ENCODE measurements around the gene E2F2.
"Not testable (repeated sequence)": the region's sequence is repeated elsewhere in the genome, so short reads cannot be mapped to it uniquely, and the experiment has no call there.

Gene E2F2

GRCh38 chr1:23544444-23545389, 13.7 kb upstream of the E2F2 start:
- H3K36me3 ChIP-seq (ENCODE audit: low read depth), result no peaks in the 10 kb centered on the region
- DNase-seq (ENCODE audit: low spot score) (no peak), ATAC-seq (ENCODE audit: low read depth) (peak; percentile 74)
- H3K27ac ChIP-seq (ENCODE audit: poor library complexity, severe bottlenecking), result no peak overlapping the region
- no peaks in the 10 kb centered on the region for H3K27me3 ChIP-seq (ENCODE audit: insufficient read depth, poor library complexity, severe bottlenecking)
- H3K9me3 ChIP-seq (ENCODE audit: severe bottlenecking), result no peaks in the 10 kb centered on the region
- no peaks in the 10 kb centered on the region for H3K4me1 ChIP-seq (ENCODE audit: insufficient read depth, poor library complexity, severe bottlenecking)
- peak; percentile 91 for TF ChIP-seq CTCF (IDR thresholded peaks at IDR 0.05; ENCODE audit: poor library complexity, severe bottlenecking)
- H3K4me3 ChIP-seq (ENCODE audit: severe bottlenecking), result no peak overlapping the region

DNA sequence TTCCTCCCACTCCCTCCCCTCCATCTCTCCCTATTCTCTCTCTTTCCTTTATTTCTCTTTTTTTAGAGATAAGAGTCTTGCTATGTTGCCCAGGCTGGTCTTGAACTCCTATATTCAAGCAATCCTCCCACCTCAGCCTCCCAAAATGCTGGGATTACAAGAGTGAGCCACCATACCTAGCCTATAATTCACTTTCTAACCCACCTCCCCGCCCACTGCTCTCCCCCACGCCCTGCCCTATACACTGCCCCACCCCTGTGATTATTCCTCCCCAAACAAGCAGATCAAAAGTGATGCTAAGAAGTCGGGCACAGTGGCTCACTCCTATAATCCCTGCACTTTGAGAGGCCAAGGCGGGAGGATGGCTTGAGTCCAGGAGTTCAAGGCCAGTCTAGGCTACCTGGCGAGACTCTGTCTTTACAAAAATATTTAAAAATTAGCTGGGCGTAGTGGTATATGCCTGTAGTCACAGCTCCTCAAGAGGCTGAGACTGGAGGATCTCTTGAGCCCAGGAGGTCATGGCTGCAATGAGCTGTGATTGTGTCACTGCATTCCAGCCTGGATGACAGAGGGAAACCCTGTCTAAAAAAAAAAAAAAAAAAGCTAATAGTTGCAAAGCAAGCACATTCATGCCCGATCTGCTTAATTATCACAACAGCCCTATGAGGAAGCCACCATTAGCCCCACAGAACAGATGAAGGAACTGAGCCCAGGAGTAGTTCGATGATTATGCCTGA, 12.8 kb upstream of the E2F2 start:
- TF ChIP-seq CTCF (IDR thresholded peaks at IDR 0.05; ENCODE audit: poor library complexity, severe bottlenecking), result no peak
- Histone ChIP-seq H3K4me1 (ENCODE audit: insufficient read depth, poor library complexity, severe bottlenecking) (no peaks in the 10 kb centered on the region), H3K36me3 (ENCODE audit: low read depth) (no peaks in the 10 kb centered on the region), H3K27ac (ENCODE audit: poor library complexity, severe bottlenecking) (no peak overlapping the region), H3K27me3 (ENCODE audit: insufficient read depth, poor library complexity, severe bottlenecking) (no peaks in the 10 kb centered on the region), H3K4me3 (ENCODE audit: severe bottlenecking) (no peak overlapping the region), H3K9me3 (ENCODE audit: severe bottlenecking) (no peaks in the 10 kb centered on the region)
- ATAC-seq (ENCODE audit: low read depth) (no peak), DNase-seq (ENCODE audit: low spot score) (no peak)

- H3K27ac ChIP-seq (ENCODE audit: poor library complexity, severe bottlenecking); H3K36me3 ChIP-seq (ENCODE audit: low read depth); H3K4me3 ChIP-seq (ENCODE audit: severe bottlenecking); H3K4me1 ChIP-seq (ENCODE audit: insufficient read depth, poor library complexity, severe bottlenecking); H3K9me3 ChIP-seq (ENCODE audit: severe bottlenecking); H3K27me3 ChIP-seq (ENCODE audit: insufficient read depth, poor library complexity, severe bottlenecking); ATAC-seq (ENCODE audit: low read depth); DNase-seq (ENCODE audit: low spot score): not testable (repeated sequence)
Observed at GRCh38 chr1:23542940-23543339, 11.9 kb upstream of the E2F2 start.

DNA sequence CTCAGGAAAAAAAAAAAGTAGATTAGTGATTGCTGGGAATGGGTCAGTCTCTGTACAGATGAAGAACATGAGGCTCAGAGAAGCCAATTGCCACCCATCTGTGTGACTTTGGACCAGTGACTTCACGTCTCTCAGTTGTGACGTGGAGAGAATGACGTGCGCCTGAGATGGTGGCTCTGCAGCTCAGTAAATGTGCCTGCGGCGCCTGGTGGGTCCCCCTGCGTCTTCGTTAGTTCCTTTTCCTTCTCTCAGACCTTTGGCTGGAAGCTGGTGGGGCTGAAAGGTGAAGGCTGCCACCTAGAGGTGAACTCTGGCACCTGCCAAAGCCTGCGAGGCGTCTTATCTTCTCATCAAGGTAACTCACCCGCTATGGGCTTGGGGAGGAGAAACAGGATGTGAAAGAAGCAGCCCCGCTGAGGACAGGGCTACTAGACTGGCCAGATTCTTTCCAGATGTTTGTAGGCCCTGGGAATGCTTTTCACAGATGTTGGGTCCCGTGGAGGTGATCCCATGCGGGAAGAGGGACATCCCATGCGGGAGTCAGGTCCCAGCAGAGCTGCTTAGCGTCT, 8.7 kb upstream of the E2F2 start:
- H3K27me3 ChIP-seq (ENCODE audit: insufficient read depth, poor library complexity, severe bottlenecking), result no peaks in the 10 kb centered on the region
- peak; percentile 98 for TF ChIP-seq CTCF (IDR thresholded peaks at IDR 0.05; ENCODE audit: poor library complexity, severe bottlenecking)
- no peaks in the 10 kb centered on the region for H3K36me3 ChIP-seq (ENCODE audit: low read depth)
- DNase-seq (ENCODE audit: low spot score) (peak; percentile 78), ATAC-seq (ENCODE audit: low read depth) (peak; percentile 91)
- H3K9me3 ChIP-seq (ENCODE audit: severe bottlenecking), result no peaks in the 10 kb centered on the region
- no peak overlapping the region for H3K27ac ChIP-seq (ENCODE audit: poor library complexity, severe bottlenecking)
- H3K4me1 ChIP-seq (ENCODE audit: insufficient read depth, poor library complexity, severe bottlenecking), result no peaks in the 10 kb centered on the region
- no peak overlapping the region for H3K4me3 ChIP-seq (ENCODE audit: severe bottlenecking)

DNA sequence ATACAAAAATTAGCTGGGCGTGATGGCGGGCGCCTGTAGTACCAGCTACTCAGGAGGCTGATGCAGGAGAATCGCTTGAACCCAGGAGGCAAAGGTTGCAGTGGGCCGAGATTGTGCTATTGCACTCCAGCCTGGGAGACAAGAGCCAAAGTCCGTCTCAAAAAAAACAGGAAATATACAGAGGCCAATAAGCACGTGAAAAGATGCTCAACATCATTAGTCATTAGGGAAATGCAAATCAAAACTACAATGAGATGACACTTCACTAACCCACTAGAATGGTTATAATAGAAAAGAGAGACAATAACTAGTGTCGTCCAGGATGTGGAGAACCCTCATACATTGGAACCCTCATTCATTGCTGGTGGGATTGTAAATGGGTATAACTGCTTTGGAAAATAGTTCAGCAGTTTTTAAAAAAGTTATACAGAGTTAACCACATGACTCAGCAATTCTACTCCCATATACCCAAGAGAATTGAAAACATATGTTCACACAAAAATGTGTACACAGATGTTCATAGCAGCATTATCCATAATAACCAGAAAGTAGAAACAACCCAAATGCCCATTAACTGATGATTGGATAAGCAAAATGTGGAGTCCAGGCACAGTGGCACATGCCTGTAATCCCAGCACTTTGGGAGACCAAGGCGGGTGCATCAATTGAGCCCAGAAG, 6.4 kb upstream of the E2F2 start:
- Histone ChIP-seq H3K27me3 (ENCODE audit: insufficient read depth, poor library complexity, severe bottlenecking) (no peaks in the 10 kb centered on the region), H3K36me3 (ENCODE audit: low read depth) (no peaks in the 10 kb centered on the region), H3K4me3 (ENCODE audit: severe bottlenecking) (no peak overlapping the region), H3K27ac (ENCODE audit: poor library complexity, severe bottlenecking) (no peak overlapping the region), H3K9me3 (ENCODE audit: severe bottlenecking) (no peaks in the 10 kb centered on the region), H3K4me1 (ENCODE audit: insufficient read depth, poor library complexity, severe bottlenecking) (no peaks in the 10 kb centered on the region)
- no peak for TF ChIP-seq CTCF (IDR thresholded peaks at IDR 0.05; ENCODE audit: poor library complexity, severe bottlenecking)
- DNase-seq (ENCODE audit: low spot score) (no peak), ATAC-seq (ENCODE audit: low read depth) (no peak)
